Muscle layer of duodenum (tissue), 2 donors: ENCODE results near the gene XYLT1.

ENCODE experiments used
- H3K27ac ChIP-seq: one replicate; pipeline ENCODE4 v1.7.0; 2013; ENCODE audit warnings: mild to moderate bottlenecking, low read length
- H3K27me3 ChIP-seq: one replicate; pipeline ENCODE4 v1.7.0; 2013; ENCODE audit warnings: low read depth, mild to moderate bottlenecking, control low read depth, low read length
- H3K36me3 ChIP-seq, 2 donors: one replicate each; pipeline ENCODE4 v1.7.0; 2013; ENCODE audit warnings: low read length in 2 of 2, control low read depth in 1 of 2, mild to moderate bottlenecking in 1 of 2; ENCODE audit not compliant: insufficient read depth in 2 of 2, control insufficient read depth in 1 of 2
- H3K4me1 ChIP-seq, 2 donors: one replicate each; pipeline ENCODE4 v1.7.0; 2013; ENCODE audit warnings: low read length in 2 of 2, mild to moderate bottlenecking in 2 of 2, control low read depth in 1 of 2, moderate library complexity in 1 of 2; ENCODE audit not compliant: insufficient read depth in 2 of 2, control insufficient read depth in 1 of 2
- H3K4me3 ChIP-seq, 2 donors: one replicate each; pipeline ENCODE4 v1.7.0; 2013; ENCODE audit warnings: low read length in 2 of 2, low read depth in 1 of 2, mild to moderate bottlenecking in 1 of 2
- H3K9me3 ChIP-seq, 2 donors: one replicate each; pipeline ENCODE4 v1.7.0; 2013; ENCODE audit warnings: low read length in 2 of 2, control low read depth in 1 of 2, mild to moderate bottlenecking in 1 of 2; ENCODE audit not compliant: control insufficient read depth in 1 of 2
- donor health status: healthy.

Gene XYLT1

DNA sequence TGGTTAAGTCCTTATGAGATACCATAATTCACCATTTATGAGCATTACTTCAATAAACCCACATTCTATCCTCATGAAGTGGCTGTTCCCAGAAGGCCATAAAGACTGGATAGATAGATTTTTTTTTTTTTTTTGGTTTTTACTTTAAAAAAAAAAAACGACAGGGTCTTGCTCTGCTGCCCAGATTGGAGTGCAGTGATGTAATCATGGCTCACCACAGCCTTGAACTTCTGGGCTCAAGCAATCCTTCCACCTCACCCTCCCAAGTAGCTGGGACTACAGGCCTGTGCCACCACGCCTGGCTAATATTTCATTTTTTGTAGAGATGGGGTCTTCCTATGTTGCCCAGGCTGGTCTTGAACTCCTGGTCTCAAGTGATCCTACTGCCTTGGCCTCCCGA is 102.3 kb downstream of the XYLT1 start:
- Histone ChIP-seq H3K4me1 (peaks cover 18 to 36% of the 10 kb centered on the region in 2 donors), H3K36me3 (no peaks in the 10 kb centered on the region), H3K4me3 (no peak overlapping the region), H3K27ac (no peak overlapping the region), H3K27me3 (no peaks in the 10 kb centered on the region), H3K9me3 (no peaks in the 10 kb centered on the region)

DNA sequence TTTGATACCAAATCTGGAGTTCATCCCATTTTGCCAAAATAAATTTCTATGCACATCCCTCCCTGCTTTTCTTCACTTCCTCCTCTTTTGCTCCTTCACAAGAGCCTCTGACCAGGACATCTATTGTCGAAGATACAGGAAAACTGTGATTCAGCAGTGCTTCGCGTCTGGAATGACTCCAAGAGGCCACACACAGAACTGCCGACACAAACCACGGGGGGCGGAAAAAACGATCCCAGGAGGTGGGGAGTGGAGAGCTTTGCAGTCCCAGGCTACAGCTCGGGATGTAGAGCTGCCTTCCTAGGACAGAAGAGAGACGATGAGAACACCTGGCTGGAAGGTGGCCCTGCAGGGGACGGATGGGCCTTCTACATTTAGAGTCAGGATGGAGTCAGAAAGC is 102.8 kb downstream of the XYLT1 start:
- Histone ChIP-seq H3K4me1 (peaks cover 18 to 36% of the 10 kb centered on the region in 2 donors), H3K27ac (no peak overlapping the region), H3K27me3 (no peaks in the 10 kb centered on the region), H3K36me3 (no peaks in the 10 kb centered on the region), H3K9me3 (no peaks in the 10 kb centered on the region), H3K4me3 (no peak overlapping the region)

DNA sequence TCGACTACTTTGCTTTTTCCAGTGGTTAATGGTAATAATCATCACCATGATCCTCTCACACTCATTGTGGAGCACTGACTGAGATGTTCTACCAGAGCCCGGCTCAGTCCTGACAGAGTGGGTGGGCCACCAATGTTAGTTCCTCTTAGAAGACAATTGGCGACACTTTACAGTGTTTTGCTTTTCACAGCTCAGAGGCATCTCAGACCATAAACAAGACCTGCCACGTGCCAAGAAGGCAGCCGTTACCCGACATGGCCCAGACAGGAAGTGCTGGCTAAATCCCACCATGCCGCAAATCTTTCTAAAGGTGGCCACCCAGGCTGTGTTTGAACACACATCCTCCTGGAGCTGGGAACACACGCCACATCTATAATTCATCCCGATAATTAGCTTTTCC is 103.7 kb downstream of the XYLT1 start:
- peaks cover 18 to 36% of the 10 kb centered on the region in 2 donors for H3K4me1 ChIP-seq
- H3K9me3 ChIP-seq = no peaks in the 10 kb centered on the region
- no peak overlapping the region for H3K27ac ChIP-seq
- H3K36me3 ChIP-seq = no peaks in the 10 kb centered on the region
- H3K4me3 ChIP-seq = no peak overlapping the region
- no peaks in the 10 kb centered on the region for H3K27me3 ChIP-seq

DNA sequence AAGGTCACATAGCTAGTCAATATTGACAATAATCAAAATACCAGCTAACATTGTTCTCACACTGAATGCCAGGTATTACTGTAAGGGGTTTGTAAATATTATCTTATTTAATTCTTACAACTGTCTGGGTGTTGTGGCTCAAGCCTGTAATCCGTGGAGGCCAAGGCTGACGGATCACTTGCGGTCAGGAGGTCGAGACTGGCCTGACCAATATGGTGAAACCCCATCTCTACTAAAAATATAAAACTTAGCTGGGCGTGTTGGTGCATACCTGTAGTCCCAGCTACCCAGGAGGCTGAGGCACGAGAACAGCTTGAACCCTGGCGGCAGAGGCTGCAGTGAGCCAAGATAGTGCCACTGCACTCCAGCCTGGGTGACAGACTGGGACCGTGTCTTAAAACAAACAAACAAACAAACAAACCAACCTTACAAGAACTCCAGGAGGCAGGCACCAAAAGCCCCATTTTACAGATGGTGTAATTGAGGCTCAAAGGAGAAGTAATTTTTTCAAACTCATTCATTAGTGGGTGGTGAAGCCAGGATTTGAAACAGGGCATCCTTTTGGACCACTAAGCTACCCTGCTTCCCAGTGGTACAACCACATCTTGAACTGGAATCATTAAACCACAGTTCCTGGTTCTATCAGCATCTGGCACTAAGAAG is 104.3 kb downstream of the XYLT1 start:
- H3K9me3 ChIP-seq = no peaks in the 10 kb centered on the region
- H3K36me3 ChIP-seq = no peaks in the 10 kb centered on the region
- H3K4me1 ChIP-seq = peaks cover 18 to 36% of the 10 kb centered on the region in 2 donors
- no peak overlapping the region for H3K4me3 ChIP-seq
- no peak overlapping the region for H3K27ac ChIP-seq
- H3K27me3 ChIP-seq = no peaks in the 10 kb centered on the region

DNA sequence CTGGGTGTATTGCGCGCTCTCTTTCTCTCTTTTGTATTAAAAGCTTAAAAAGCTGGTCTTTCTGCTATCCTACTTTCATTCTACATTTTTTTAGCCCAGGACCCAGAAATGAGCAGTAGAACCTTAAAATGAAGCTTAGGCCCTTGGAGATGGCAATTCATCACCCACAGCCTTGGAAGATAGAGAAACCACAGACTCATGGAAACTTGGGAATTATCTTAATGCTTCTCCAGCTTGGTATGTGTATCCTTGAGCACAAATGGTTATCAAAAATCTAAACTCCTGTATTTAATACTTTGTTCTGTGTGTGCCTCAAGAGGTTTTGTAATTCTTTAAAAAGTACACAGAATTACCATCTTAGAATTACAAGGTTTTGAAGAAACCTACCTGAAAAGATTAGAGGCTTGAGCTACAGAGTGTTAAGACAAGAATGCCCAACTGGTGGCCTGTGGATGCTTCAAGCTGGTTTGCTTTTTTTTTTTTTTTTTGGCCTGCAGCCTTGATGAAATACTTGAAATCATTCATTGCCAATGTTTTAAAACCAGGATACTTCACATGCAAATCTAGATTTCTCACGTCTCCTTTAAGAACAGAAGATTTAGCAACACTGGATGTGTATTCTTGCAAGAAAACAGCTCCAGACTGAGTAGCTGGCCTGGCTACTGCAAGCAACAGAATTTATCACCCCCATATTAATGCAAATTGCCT is 105.0 kb downstream of the XYLT1 start:
- Histone ChIP-seq H3K4me1 (peaks cover 18 to 37% of the 10 kb centered on the region in 2 donors), H3K4me3 (no peak overlapping the region), H3K9me3 (no peaks in the 10 kb centered on the region), H3K27me3 (no peaks in the 10 kb centered on the region), H3K36me3 (no peaks in the 10 kb centered on the region), H3K27ac (no peak overlapping the region)

DNA sequence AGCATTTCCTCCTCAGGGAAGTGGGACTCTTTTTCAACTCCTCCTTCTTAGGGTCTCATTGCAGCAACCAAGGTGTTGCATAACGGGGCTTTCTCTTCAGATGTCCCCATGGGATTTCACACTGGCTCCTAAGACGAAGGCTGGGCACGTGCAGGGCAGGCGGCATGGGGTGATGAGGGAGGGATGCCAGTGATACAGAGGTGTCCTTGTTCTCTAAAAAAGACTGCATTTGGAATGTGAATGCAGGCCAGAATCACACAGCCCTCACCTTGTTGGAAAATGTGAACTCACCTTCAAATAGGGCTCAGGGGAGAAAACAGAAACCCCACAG is 105.6 kb downstream of the XYLT1 start:
- H3K36me3 ChIP-seq = no peaks in the 10 kb centered on the region
- H3K27me3 ChIP-seq = no peaks in the 10 kb centered on the region
- no peak overlapping the region for H3K27ac ChIP-seq
- H3K9me3 ChIP-seq = no peaks in the 10 kb centered on the region
- peaks cover 16 to 43% of the 10 kb centered on the region in 2 donors for H3K4me1 ChIP-seq
- H3K4me3 ChIP-seq = no peak overlapping the region

DNA sequence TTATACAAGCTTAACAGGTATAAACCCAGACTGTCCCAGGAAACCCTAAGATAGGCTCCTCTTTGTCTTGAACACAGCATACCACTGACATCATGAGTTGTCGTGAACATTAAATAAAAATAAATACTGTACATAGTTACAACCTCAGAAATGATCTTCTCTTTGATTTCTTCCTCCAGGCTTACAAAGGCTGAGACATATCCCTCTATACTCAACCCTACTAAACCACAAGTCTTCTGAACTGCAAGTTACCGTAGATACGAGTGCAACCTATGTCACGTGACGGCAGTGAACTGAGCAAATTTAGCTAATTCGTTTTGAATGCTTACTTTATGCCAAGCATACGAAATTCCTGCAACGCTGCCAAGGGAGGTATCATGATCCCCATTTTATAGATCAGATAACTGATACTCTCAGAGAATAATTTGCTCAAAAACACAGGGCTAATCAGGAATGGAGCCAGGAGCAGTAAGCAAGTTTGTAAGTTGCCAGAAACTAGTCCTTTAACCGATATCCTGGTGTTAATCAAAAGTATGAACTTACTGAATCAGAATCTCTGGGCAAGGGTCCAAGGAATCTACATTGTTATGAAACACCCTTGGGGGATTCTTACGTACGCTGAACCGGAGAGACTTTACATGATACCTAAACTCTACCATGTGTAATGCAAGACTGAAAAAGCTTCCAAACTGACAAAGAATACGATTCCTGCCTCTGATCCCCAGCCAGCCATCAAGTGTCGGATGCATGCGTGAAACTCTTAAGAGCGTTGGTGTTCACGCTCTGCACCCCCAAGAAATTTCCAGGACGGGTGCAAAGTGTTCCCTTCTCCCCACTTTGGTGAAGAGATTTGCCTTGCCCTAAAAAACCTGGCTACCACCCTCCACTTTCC is 106.2 kb downstream of the XYLT1 start:
- no peak overlapping the region for H3K27ac ChIP-seq
- H3K4me1 ChIP-seq = peaks cover 11 to 46% of the 10 kb centered on the region in 2 donors
- no peak overlapping the region for H3K4me3 ChIP-seq

DNA sequence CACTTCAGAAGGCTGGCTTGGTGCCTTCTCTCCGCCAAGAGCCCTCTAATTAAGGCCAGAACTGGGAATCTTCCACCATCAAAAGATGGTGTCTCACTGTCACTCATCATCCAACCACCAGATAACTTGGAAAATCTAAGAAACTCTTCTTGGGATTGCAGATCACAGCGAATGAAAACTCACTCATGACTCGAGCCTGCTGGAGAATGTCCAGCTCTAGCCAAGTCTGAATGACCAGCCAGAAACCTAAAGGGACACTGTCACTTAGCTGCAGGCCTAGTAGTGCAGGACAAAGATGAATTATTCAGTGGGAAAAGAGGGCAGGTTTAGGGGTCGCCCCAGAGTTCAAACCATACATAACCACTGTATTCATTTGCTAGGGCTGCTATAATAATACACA is 107.8 kb downstream of the XYLT1 start:
- peaks cover 0 to 3% of the 10 kb centered on the region in 2 donors for H3K36me3 ChIP-seq
- peaks cover 8 to 50% of the 10 kb centered on the region in 2 donors for H3K4me1 ChIP-seq
- H3K27me3 ChIP-seq = no peaks in the 10 kb centered on the region
- no peak overlapping the region for H3K27ac ChIP-seq
- no peaks in the 10 kb centered on the region for H3K9me3 ChIP-seq
- H3K4me3 ChIP-seq = no peak overlapping the region

More for the DNA sequence above, 106.2 kb downstream of the XYLT1 start:
- Histone ChIP-seq H3K27me3 (no peaks in the 10 kb centered on the region), H3K9me3 (no peaks in the 10 kb centered on the region), H3K36me3 (no peaks in the 10 kb centered on the region)

DNA sequence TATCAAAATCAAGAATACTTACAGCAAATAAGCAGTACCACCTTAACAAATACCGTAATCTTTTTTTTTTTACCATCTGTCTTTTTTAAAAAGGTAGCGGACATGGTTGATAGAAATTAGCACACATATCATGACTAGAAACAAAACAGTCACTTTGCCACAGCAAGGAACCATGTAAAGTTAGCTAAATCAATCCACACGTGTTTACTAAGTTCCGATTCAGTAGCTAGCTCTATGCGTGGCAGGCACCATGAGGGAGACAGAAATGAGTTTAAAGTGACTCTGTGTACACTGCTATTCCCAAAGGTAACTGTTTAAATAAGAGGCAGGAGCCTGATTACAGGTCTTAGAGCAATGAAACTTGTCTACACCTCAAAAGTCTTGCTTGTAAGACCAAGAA is 108.6 kb downstream of the XYLT1 start:
- H3K4me3 ChIP-seq = no peak overlapping the region
- peaks cover 0 to 3% of the 10 kb centered on the region in 2 donors for H3K36me3 ChIP-seq
- H3K27ac ChIP-seq = no peak overlapping the region
- no peaks in the 10 kb centered on the region for H3K27me3 ChIP-seq
- H3K4me1 ChIP-seq = peaks cover 6 to 47% of the 10 kb centered on the region in 2 donors
- H3K9me3 ChIP-seq = no peaks in the 10 kb centered on the region

DNA sequence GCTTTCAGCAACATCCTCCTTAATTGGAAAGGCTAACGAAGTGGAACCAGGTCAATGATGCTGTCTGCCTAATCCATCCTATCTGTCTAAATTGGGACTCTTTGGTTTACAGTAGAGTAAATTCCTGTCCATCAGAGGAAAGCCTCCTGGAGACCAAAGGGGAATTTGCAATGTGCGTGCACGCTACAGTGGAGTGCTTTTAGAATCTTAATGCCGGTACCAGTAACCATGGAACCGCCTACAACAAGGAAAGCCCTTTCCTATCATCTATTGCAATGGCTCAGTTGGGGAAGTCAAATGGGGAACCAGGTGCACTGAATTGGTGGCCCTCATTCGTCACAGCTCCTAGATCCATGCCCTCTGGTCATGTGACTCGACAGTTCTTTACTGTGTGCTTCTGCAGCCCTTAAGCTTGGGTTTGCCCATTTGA is 110.1 kb downstream of the XYLT1 start:
- Histone ChIP-seq H3K27ac (peak overlapping the region; percentile 9), H3K27me3 (no peaks in the 10 kb centered on the region), H3K36me3 (peaks cover 0 to 3% of the 10 kb centered on the region in 2 donors), H3K4me1 (peaks cover 6 to 41% of the 10 kb centered on the region in 2 donors), H3K4me3 (no peak overlapping the region), H3K9me3 (no peaks in the 10 kb centered on the region)

DNA sequence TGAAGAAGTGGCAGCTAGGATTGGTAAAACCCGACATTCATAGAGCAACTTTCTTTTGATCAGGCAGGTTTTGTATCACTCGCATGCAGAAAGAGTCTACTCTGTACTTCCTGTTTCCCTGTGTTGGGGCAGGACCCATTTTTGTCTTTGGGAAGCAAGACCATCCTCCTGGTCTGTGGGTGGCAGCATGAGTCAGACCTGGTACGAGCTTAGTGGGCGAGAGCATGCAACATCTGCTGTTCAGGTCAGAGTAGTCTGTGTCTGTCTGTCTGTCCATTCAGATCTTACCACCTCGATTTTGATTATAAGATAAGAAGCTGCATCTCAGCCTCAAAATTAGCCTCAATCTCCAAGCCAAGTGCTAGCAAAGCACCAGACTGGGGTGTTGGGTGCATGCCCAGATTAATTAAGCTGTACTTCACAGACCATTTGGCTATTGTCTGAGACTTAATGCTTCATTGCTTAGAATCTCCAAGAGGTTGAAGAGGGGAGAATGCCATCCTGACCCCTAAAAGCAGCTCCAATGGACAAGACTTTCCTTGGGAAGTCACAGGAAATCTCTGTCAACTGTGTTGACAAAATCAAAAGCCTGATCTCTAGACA is 110.9 kb downstream of the XYLT1 start:
- H3K36me3 ChIP-seq = peaks cover 0 to 3% of the 10 kb centered on the region in 2 donors
- H3K27me3 ChIP-seq = no peaks in the 10 kb centered on the region
- peaks cover 5 to 35% of the 10 kb centered on the region in 2 donors for H3K4me1 ChIP-seq
- H3K9me3 ChIP-seq = no peaks in the 10 kb centered on the region
- peak overlapping the region; percentile 9 for H3K27ac ChIP-seq
- no peak overlapping the region for H3K4me3 ChIP-seq
